GM12874 (cell line): ENCODE results near the gene NOC4L.

Experiments used
- CTCF ChIP-seq: IDR thresholded peaks from 2 replicates; pipeline ENCODE4 v1.5.1; 2011; ENCODE audit warnings: low read depth, mild to moderate bottlenecking, control low read depth, low read length, moderate library complexity; ENCODE audit not compliant: insufficient read depth

Gene NOC4L

GRCh38 chr12:132158677-132159554 is 14.7 kb downstream of the NOC4L start:
- TF ChIP-seq CTCF, result no peak

- no peak for TF ChIP-seq CTCF
Measured at GRCh38 chr12:132159555-132160003, 15.3 kb downstream of the NOC4L start.

GRCh38 chr12:132160016-132160415 is 15.8 kb downstream of the NOC4L start:
- no peak for TF ChIP-seq CTCF

GRCh38 chr12:132160601-132161035 is 16.4 kb downstream of the NOC4L start:
- no peak for TF ChIP-seq CTCF

GRCh38 chr12:132161036-132161781 is 17.0 kb downstream of the NOC4L start:
- TF ChIP-seq CTCF, result no peak

GRCh38 chr12:132161796-132162507 is 17.7 kb downstream of the NOC4L start:
- TF ChIP-seq CTCF, result no peak
